Measurements from ENCODE around the gene FADS1. TPM values are rescaled to one million over a fixed set of nuclear protein-coding genes. Genes with fewer than 3 reads are reported as not detected.

FADS1 gene
- total and polyA plus RNA-seq, 2 experiments from 2014 or later: 74.9 to 119 TPM

DNA sequence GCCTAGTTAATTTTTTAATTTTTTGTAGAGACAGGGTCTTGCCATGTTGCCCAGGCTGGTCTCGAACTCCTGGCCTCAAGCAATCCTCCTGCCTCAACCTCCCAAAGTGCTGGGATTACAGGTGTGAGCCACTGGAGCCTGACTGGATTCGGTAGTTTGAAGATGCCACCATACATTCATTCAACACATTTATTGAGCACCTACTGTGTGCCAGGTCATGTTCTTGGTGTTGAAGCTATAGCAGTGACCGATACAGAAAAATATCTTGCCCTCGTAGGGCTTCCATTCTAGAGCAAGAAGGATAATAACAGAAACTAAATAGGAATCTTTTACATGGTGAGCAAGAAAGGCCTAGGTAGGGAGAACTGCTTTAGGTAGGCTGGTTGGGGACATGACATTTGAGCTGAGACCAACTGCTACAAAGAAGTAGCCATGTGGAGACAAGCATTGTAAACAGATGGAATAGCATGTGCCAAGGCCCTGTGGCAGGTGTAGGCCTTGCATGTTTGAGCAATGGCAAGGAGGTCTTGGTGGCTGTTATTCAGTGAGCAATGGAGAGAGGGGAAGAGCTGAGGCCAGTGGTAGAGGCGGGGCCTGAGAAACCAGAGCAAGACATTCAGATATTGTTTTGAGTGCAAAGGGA, 66.1 kb downstream of the FADS1 start:
- H3K4me1 ChIP-seq (ENCODE audit: insufficient read depth): peaks cover 11% of the 10 kb centered on the region
- H3K27me3 Mint-ChIP-seq (ENCODE audit: insufficient read depth, low read depth, poor library complexity): peaks cover 34% of the 10 kb centered on the region
- H3K9me2 ChIP-seq (ENCODE audit: insufficient read depth): no peaks in the 10 kb centered on the region
- TF ChIP-seq, protein P1, sequence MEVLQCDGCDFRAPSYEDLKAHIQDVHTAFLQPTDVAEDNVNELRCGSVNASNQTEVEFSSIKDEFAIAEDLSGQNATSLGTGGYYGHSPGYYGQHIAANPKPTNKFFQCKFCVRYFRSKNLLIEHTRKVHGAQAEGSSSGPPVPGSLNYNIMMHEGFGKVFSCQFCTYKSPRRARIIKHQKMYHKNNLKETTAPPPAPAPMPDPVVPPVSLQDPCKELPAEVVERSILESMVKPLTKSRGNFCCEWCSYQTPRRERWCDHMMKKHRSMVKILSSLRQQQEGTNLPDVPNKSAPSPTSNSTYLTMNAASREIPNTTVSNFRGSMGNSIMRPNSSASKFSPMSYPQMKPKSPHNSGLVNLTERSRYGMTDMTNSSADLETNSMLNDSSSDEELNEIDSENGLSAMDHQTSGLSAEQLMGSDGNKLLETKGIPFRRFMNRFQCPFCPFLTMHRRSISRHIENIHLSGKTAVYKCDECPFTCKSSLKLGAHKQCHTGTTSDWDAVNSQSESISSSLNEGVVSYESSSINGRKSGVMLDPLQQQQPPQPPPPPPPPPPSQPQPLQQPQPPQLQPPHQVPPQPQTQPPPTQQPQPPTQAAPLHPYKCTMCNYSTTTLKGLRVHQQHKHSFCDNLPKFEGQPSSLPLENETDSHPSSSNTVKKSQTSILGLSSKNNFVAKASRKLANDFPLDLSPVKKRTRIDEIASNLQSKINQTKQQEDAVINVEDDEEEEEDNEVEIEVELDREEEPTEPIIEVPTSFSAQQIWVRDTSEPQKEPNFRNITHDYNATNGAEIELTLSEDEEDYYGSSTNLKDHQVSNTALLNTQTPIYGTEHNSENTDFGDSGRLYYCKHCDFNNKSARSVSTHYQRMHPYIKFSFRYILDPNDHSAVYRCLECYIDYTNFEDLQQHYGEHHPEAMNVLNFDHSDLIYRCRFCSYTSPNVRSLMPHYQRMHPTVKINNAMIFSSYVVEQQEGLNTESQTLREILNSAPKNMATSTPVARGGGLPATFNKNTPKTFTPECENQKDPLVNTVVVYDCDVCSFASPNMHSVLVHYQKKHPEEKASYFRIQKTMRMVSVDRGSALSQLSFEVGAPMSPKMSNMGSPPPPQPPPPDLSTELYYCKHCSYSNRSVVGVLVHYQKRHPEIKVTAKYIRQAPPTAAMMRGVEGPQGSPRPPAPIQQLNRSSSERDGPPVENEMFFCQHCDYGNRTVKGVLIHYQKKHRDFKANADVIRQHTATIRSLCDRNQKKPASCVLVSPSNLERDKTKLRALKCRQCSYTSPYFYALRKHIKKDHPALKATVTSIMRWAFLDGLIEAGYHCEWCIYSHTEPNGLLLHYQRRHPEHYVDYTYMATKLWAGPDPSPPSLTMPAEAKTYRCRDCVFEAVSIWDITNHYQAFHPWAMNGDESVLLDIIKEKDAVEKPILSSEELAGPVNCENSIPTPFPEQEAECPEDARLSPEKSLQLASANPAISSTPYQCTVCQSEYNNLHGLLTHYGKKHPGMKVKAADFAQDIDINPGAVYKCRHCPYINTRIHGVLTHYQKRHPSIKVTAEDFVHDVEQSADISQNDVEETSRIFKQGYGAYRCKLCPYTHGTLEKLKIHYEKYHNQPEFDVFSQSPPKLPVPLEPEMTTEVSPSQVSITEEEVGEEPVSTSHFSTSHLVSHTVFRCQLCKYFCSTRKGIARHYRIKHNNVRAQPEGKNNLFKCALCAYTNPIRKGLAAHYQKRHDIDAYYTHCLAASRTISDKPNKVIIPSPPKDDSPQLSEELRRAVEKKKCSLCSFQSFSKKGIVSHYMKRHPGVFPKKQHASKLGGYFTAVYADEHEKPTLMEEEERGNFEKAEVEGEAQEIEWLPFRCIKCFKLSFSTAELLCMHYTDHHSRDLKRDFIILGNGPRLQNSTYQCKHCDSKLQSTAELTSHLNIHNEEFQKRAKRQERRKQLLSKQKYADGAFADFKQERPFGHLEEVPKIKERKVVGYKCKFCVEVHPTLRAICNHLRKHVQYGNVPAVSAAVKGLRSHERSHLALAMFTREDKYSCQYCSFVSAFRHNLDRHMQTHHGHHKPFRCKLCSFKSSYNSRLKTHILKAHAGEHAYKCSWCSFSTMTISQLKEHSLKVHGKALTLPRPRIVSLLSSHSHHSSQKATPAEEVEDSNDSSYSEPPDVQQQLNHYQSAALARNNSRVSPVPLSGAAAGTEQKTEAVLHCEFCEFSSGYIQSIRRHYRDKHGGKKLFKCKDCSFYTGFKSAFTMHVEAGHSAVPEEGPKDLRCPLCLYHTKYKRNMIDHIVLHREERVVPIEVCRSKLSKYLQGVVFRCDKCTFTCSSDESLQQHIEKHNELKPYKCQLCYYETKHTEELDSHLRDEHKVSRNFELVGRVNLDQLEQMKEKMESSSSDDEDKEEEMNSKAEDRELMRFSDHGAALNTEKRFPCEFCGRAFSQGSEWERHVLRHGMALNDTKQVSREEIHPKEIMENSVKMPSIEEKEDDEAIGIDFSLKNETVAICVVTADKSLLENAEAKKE (CRISPR knock-in tag; IDR thresholded peaks at IDR 0.05): no peak
- TF ChIP-seq EZH2 (IDR thresholded peaks at IDR 0.05; ENCODE audit: low read depth, unreplicated experiment): no peak
- TF ChIP-seq, protein P2, sequence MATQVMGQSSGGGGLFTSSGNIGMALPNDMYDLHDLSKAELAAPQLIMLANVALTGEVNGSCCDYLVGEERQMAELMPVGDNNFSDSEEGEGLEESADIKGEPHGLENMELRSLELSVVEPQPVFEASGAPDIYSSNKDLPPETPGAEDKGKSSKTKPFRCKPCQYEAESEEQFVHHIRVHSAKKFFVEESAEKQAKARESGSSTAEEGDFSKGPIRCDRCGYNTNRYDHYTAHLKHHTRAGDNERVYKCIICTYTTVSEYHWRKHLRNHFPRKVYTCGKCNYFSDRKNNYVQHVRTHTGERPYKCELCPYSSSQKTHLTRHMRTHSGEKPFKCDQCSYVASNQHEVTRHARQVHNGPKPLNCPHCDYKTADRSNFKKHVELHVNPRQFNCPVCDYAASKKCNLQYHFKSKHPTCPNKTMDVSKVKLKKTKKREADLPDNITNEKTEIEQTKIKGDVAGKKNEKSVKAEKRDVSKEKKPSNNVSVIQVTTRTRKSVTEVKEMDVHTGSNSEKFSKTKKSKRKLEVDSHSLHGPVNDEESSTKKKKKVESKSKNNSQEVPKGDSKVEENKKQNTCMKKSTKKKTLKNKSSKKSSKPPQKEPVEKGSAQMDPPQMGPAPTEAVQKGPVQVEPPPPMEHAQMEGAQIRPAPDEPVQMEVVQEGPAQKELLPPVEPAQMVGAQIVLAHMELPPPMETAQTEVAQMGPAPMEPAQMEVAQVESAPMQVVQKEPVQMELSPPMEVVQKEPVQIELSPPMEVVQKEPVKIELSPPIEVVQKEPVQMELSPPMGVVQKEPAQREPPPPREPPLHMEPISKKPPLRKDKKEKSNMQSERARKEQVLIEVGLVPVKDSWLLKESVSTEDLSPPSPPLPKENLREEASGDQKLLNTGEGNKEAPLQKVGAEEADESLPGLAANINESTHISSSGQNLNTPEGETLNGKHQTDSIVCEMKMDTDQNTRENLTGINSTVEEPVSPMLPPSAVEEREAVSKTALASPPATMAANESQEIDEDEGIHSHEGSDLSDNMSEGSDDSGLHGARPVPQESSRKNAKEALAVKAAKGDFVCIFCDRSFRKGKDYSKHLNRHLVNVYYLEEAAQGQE (IDR thresholded peaks at IDR 0.05; ENCODE audit: unreplicated experiment): no peak
- no peak for TF ChIP-seq POLR2AphosphoS5 (IDR thresholded peaks at IDR 0.05; ENCODE audit: low read depth)
- TF ChIP-seq ZNF114 (CRISPR knock-in tag; IDR thresholded peaks at IDR 0.05): no peak
- TF ChIP-seq CREB1 (CRISPR knock-in tag; IDR thresholded peaks at IDR 0.05; ENCODE audit: low read depth): no peak
- TF ChIP-seq, protein P3, sequence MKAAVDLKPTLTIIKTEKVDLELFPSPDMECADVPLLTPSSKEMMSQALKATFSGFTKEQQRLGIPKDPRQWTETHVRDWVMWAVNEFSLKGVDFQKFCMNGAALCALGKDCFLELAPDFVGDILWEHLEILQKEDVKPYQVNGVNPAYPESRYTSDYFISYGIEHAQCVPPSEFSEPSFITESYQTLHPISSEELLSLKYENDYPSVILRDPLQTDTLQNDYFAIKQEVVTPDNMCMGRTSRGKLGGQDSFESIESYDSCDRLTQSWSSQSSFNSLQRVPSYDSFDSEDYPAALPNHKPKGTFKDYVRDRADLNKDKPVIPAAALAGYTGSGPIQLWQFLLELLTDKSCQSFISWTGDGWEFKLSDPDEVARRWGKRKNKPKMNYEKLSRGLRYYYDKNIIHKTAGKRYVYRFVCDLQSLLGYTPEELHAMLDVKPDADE (IDR thresholded peaks at IDR 0.05): no peak
- TF ChIP-seq, protein P4, sequence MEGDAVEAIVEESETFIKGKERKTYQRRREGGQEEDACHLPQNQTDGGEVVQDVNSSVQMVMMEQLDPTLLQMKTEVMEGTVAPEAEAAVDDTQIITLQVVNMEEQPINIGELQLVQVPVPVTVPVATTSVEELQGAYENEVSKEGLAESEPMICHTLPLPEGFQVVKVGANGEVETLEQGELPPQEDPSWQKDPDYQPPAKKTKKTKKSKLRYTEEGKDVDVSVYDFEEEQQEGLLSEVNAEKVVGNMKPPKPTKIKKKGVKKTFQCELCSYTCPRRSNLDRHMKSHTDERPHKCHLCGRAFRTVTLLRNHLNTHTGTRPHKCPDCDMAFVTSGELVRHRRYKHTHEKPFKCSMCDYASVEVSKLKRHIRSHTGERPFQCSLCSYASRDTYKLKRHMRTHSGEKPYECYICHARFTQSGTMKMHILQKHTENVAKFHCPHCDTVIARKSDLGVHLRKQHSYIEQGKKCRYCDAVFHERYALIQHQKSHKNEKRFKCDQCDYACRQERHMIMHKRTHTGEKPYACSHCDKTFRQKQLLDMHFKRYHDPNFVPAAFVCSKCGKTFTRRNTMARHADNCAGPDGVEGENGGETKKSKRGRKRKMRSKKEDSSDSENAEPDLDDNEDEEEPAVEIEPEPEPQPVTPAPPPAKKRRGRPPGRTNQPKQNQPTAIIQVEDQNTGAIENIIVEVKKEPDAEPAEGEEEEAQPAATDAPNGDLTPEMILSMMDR (conservative IDR thresholded peaks at IDR 0.05; ENCODE audit: low read depth in 2 of 2): no peak
- TF ChIP-seq NANOG (IDR thresholded peaks at IDR 0.05; ENCODE audit: borderline replicate concordance): no peak
- no peak for TF ChIP-seq ZNF331 (CRISPR knock-in tag; IDR thresholded peaks at IDR 0.05; ENCODE audit: low read depth)
- TF ChIP-seq JUNB (IDR thresholded peaks at IDR 0.05; ENCODE audit: unreplicated experiment): no peak
- TF ChIP-seq STAT1 (IDR thresholded peaks at IDR 0.05; ENCODE audit: unreplicated experiment): no peak
- TF ChIP-seq EZH2phosphoT487 (IDR thresholded peaks at IDR 0.05; ENCODE audit: unreplicated experiment): no peak
- no peak for DNase-seq (ENCODE audit: low spot score)
- H3K4me1 Mint-ChIP-seq: peaks cover 22% of the 10 kb centered on the region
- H3K79me2 ChIP-seq (replicated peaks; ENCODE audit: insufficient read depth): no peaks in the 10 kb centered on the region
- H3F3A ChIP-seq (replicated peaks; ENCODE audit: low read depth): peaks cover 4% of the 10 kb centered on the region; the same call in 1 of the 2 replicates
- peaks cover 32% of the 10 kb centered on the region for H3K27me3 ChIP-seq (ENCODE audit: insufficient read depth)
- no peak overlapping the region for H3K27ac ChIP-seq (ENCODE audit: low read depth)
- no peaks in the 10 kb centered on the region for H3K36me3 ChIP-seq (ENCODE audit: insufficient read depth)
- H4K20me1 ChIP-seq (replicated peaks; ENCODE audit: insufficient read depth): peaks cover 3% of the 10 kb centered on the region; the same call in 1 of the 2 replicates
- no peak overlapping the region for H3K4me3 ChIP-seq
- no peak overlapping the region for H3K27ac Mint-ChIP-seq
- H3K36me3 Mint-ChIP-seq (ENCODE audit: low read depth): no peaks in the 10 kb centered on the region; the same call in 2 of the 3 replicates
- H3K9me3 Mint-ChIP-seq: no peaks in the 10 kb centered on the region
- peak overlapping the region; percentile 8; the same call in 1 of the 3 replicates for H3K4me3 Mint-ChIP-seq
- H2AFZ ChIP-seq: no peak overlapping the region
- H3K4me2 ChIP-seq: no peak overlapping the region
- no peak for ATAC-seq
